ENCODE data around the gene KREMEN1. TPM values are rescaled to one million over a fixed set of nuclear protein-coding genes. Genes with fewer than 3 reads are reported as not detected.

KREMEN1 gene
- total RNA-seq, 2 donors from 2014 or later, result 8.4 to 13.9 TPM

DNA sequence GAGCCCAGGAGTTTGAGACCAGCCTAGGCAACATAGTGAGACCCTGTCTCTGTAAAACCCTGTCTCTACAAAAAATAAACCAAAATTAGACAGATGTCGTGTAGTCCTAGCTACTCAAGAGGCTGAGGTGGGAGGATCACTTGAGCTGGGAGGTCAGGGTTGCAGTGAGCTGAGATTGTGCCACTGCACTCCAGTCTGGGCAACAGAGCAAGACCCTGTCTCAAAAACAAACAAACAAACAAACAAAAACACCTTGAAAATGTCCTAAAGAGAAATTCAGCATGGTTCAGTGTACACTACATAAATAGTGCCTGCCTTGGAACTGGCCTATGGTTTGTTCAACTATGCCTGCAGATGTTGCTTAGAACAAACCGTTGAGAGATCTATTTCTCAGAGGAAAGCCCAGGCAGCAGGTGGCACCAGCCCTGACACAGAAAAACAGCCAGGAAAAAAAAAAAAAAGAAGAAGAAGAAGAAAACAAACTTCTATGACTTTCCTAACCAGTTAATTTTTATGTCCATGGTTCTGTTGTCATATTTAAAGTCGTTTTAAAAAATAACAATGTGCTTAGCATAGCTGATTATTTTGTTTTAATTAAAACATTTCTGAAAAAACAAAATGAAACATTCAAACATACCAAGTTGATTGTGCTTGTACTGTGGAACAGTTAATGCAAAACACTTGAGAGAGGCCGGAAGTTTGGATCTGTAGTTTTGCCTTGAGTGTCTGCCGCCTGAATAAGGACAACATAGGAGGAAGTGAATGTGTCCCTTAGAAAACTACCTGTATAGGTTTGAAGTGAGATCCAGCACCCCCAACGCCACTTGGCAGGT is 5.4 kb downstream of the KREMEN1 start:
- TF ChIP-seq, protein P1, sequence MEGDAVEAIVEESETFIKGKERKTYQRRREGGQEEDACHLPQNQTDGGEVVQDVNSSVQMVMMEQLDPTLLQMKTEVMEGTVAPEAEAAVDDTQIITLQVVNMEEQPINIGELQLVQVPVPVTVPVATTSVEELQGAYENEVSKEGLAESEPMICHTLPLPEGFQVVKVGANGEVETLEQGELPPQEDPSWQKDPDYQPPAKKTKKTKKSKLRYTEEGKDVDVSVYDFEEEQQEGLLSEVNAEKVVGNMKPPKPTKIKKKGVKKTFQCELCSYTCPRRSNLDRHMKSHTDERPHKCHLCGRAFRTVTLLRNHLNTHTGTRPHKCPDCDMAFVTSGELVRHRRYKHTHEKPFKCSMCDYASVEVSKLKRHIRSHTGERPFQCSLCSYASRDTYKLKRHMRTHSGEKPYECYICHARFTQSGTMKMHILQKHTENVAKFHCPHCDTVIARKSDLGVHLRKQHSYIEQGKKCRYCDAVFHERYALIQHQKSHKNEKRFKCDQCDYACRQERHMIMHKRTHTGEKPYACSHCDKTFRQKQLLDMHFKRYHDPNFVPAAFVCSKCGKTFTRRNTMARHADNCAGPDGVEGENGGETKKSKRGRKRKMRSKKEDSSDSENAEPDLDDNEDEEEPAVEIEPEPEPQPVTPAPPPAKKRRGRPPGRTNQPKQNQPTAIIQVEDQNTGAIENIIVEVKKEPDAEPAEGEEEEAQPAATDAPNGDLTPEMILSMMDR (IDR thresholded peaks at IDR 0.05), result no peak
- no peak overlapping the region for H3K27ac ChIP-seq
- no peak for ATAC-seq (ENCODE audit: insufficient number of reproducible peaks, low FRiP score, low read depth)

DNA sequence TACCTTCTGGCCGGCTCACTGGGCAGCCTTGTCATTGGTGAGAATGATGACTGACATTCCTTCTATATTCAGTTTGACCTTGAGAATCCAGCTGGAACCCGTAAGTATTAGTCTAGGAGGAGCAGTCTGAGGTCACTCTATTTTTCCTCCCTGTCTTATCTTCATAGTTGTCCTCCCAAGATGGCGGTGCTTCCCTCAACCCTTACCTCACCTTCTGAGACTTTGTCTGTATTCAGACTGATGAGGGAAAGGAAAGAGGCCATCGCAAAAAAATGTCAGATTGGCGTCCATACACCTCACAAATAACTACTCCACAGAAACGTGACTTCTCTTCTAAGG is 6.0 kb downstream of the KREMEN1 start:
- ATAC-seq (ENCODE audit: insufficient number of reproducible peaks, low FRiP score, low read depth), result no peak
- DNase-seq (ENCODE audit: low spot score), result no peak
- TF ChIP-seq, protein P1 (IDR thresholded peaks at IDR 0.05), result no peak
- Histone ChIP-seq H3K36me3 (no peaks in the 10 kb centered on the region), H3K27ac (no peak overlapping the region), H3K4me1 (ENCODE audit: control insufficient read depth in 1 of 2, low read depth in 2 of 2) (peaks cover 0 to 19% of the 10 kb centered on the region in 2 donors), H3K9me3 (no peaks in the 10 kb centered on the region), H3K27me3 (replicated peaks; ENCODE audit: insufficient read depth) (no peaks in the 10 kb centered on the region), H3K4me3 (no peak overlapping the region)

More for the DNA sequence above, 5.4 kb downstream of the KREMEN1 start:
- Histone ChIP-seq H3K36me3 (no peaks in the 10 kb centered on the region), H3K27me3 (replicated peaks; ENCODE audit: insufficient read depth) (no peaks in the 10 kb centered on the region), H3K9me3 (no peaks in the 10 kb centered on the region), H3K4me3 (no peak overlapping the region), H3K4me1 (ENCODE audit: control insufficient read depth in 1 of 2, low read depth in 2 of 2) (peaks cover 3 to 24% of the 10 kb centered on the region in 2 donors)
- DNase-seq (ENCODE audit: low spot score), result no peak

DNA sequence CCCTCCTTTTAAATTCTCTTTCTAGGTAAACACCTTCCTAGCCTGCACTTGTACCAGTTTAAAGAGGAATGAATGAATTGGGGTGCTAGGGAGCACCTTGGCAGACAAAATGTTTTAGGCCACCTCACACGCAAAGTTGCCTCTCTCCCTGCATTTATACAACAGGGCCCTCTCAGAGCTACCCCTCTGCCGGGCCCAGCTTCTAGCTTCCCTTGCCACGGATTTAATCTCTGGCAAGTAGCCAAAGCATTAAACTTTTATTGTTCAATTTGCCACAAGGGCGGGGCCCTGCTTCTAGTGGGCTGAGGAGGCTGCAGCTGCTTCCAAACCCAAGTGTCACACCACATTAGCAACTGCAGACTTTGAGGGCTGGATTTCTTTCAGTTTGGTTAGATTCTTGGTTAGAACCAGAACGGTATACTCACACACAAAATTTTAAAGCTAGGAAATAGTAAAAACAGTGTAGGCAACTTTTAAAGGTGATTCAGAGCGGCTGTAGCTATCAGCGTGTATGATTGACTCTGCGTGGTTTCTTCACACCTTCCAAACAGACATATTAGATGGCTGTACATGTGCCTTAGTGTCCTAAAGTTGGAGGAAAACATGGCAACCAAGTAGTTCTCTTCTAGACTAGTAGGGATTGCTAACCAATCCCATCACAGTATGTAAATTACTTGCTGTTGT is 6.5 kb downstream of the KREMEN1 start:
- H3K4me1 ChIP-seq (ENCODE audit: control insufficient read depth in 1 of 2, low read depth in 2 of 2), result peaks cover 0 to 14% of the 10 kb centered on the region in 2 donors

DNA sequence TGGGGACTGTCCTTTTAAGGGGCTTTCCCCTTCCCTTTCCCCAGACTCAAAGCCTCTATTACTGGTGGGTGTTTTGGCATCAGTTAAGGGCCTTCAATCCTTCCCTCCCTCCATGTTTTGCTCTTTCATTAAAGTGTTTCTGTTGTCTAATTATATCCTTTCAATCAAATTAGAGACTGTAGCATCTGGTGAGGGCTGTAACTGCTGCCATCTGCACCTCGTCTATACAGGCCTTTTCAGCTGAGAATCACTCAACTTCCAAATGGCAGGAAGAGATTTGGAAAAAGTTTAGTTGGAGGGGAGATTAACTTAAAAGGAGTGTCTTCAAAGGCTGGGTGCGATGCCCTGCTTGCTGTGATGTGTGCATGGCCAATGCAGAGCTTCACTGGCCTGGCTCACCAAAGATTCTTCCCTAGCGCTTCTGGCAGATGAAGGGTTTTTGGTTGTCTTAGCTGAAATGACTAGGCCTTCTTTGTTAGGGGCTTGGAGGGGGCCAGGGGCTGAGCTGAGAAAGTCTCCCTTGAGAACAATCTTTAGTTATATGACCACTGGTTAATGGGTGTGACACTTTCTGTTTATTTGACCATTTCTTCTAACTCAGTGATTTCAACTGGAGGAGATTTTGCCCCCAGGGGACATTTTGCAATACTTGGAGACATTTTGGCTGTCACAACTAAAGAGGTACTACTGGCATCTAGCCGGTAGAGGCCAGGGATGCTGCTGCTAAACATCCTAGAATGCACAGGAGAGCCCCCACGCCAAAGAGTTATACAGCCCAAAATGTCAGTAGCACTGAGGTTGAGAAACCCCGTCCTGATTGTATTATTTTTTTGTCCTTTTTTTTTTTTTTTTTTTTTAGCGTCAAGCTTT is 7.5 kb downstream of the KREMEN1 start:
- Histone ChIP-seq H3K27me3 (replicated peaks; ENCODE audit: insufficient read depth) (no peaks in the 10 kb centered on the region), H3K9me3 (no peaks in the 10 kb centered on the region), H3K4me3 (no peak overlapping the region), H3K4me1 (ENCODE audit: control insufficient read depth in 1 of 2, low read depth in 2 of 2) (peaks cover 0 to 14% of the 10 kb centered on the region in 2 donors), H3K36me3 (no peaks in the 10 kb centered on the region), H3K27ac (no peak overlapping the region)
- ATAC-seq (ENCODE audit: insufficient number of reproducible peaks, low FRiP score, low read depth) (no peak), DNase-seq (ENCODE audit: low spot score) (no peak)
- TF ChIP-seq, protein P1 (IDR thresholded peaks at IDR 0.05), result no peak

More for the DNA sequence above, 6.5 kb downstream of the KREMEN1 start:
- H3K4me3 ChIP-seq, result no peak overlapping the region
- TF ChIP-seq, protein P1 (IDR thresholded peaks at IDR 0.05), result no peak
- DNase-seq (ENCODE audit: low spot score) (no peak), ATAC-seq (ENCODE audit: insufficient number of reproducible peaks, low FRiP score, low read depth) (no peak)
- no peaks in the 10 kb centered on the region for H3K36me3 ChIP-seq
- H3K27ac ChIP-seq, result no peak overlapping the region
- no peaks in the 10 kb centered on the region for H3K27me3 ChIP-seq (replicated peaks; ENCODE audit: insufficient read depth)
- H3K9me3 ChIP-seq, result no peaks in the 10 kb centered on the region
